Small intestine (tissue), 7 donors: Measurements from ENCODE around the gene SLC35G2. TPM values are rescaled to one million over a fixed set of nuclear protein-coding genes. Genes with fewer than 3 reads are reported as not detected.
"Not testable (repeated sequence)": the region's sequence is repeated elsewhere in the genome, so short reads cannot be mapped to it uniquely, and the experiment has no call there.

Experiments
- DNase-seq, 2 donors: peaks; one replicate each; pipeline versions ENCODE4 v3.0.0 to v3.0.0-alpha.2; 2013
- FAIRE-seq: peaks from 2 replicates; lab custom pipeline; 2012; peaks lifted over from hg19 to GRCh38; lab: Jason Lieb, UNC
- H3K27ac ChIP-seq, 3 donors: one replicate each; pipeline ENCODE4 v1.5.1; 2013; ENCODE audit warnings: low read length in 2 of 3, mild to moderate bottlenecking in 2 of 3, control low read depth in 1 of 3, inconsistent platforms in 1 of 3, low read depth in 1 of 3, moderate library complexity in 1 of 3
- H3K27me3 ChIP-seq, 3 donors: one replicate each; pipeline ENCODE4 v1.6.1; 2013; ENCODE audit warnings: low read length in 3 of 3, inconsistent platforms in 1 of 3; ENCODE audit not compliant: control insufficient read depth in 3 of 3, insufficient read depth in 3 of 3
- H3K36me3 ChIP-seq, 3 donors: one replicate each; pipeline ENCODE4 v1.6.1; 2013; ENCODE audit warnings: low read length in 3 of 3, inconsistent platforms in 1 of 3, low read depth in 1 of 3, mild to moderate bottlenecking in 1 of 3, moderate library complexity in 1 of 3; ENCODE audit not compliant: control insufficient read depth in 3 of 3, insufficient read depth in 2 of 3
- H3K4me1 ChIP-seq, 3 donors: one replicate each; pipeline ENCODE4 v1.6.1; 2013; ENCODE audit warnings: low read length in 2 of 3, inconsistent platforms in 1 of 3, low read depth in 1 of 3, mild to moderate bottlenecking in 1 of 3, moderate library complexity in 1 of 3; ENCODE audit not compliant: control insufficient read depth in 3 of 3, insufficient read depth in 2 of 3
- H3K4me3 ChIP-seq, 3 donors: one replicate each; pipeline ENCODE4 v1.5.1; 2013; ENCODE audit warnings: low read length in 3 of 3, control low read depth in 1 of 3, inconsistent platforms in 1 of 3, low read depth in 1 of 3, mild to moderate bottlenecking in 1 of 3, moderate library complexity in 1 of 3
- H3K9me3 ChIP-seq, 2 donors: one replicate each; pipeline ENCODE4 v1.6.1; 2013; ENCODE audit warnings: low read depth in 1 of 2, low read length in 1 of 2; ENCODE audit not compliant: control insufficient read depth in 2 of 2, insufficient read depth in 1 of 2
- WGBS, 3 donors: extraction: QIAGEN DNeasy Blood & Tissue Kit; methylation state at CpG; one replicate each; pipeline ENCODE4 v1.1.7; 2013; 5-methylcytosine and 5-hydroxymethylcytosine counted together
- polyA plus RNA-seq, 4 donors: library from polyadenylated mRNA; stranded (reverse) in 3 of 4; unstranded in 1 of 4; fragments of 200-250 nt in 3 of 4; fragments of 120-200 nt in 1 of 4; gene quantifications; one replicate each; pipeline versions ENCODE4 v1.2.1 to v1.2.3, GENCODE V29; 2013
- donor health status: healthy with polysubstance abuse.
- donor health status: control.
- donor health status: control.
- donor health status: Bipolar disorder and iron deficiency.
- donor health status: healthy.

Gene SLC35G2
- polyA plus RNA-seq, 4 donors = 1.6 to 5.1 TPM; not detected in 2

- Histone ChIP-seq H3K4me1 (peaks cover 0 to 5% (median 1%) of the 10 kb centered on the region in 3 donors), H3K27me3 (no peaks in the 10 kb centered on the region), H3K36me3 (no peaks in the 10 kb centered on the region), H3K27ac (peak overlapping the region in 1 of 3 donors; percentile 15), H3K9me3 (no peaks in the 10 kb centered on the region), H3K4me3 (no peak overlapping the region)
- DNase-seq (no peak), FAIRE-seq (no peak)
Measured at GRCh38 chr3:136858381-136858780, 39.5 kb downstream of the SLC35G2 start.

DNA sequence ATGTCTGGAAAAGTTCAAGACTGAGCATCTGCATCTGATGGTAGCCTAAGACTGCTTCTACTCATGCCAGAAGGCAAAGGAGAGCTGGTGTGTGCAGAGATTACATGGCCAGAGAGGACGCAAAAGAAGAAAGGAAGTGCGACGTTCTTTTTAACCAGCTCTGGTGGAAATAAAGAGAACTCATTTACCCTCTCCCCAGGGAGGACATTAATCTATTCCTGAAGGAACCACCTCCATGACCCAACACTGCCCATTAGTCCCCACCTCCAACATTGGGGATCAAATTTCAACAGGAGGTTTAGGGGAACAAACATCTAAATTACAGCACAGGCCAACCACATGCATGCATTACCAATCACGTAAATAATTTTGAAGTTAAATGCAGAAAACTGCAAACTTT lies 41.6 kb downstream of the SLC35G2 start:
- FAIRE-seq = no peak
- WGBS, 3 donors = 58 to 77% (median 66%) methylated on average over 4 of the region's 4 CpGs
- peak overlapping the region in 1 of 3 donors; percentile 96 for H3K4me3 ChIP-seq

DNA sequence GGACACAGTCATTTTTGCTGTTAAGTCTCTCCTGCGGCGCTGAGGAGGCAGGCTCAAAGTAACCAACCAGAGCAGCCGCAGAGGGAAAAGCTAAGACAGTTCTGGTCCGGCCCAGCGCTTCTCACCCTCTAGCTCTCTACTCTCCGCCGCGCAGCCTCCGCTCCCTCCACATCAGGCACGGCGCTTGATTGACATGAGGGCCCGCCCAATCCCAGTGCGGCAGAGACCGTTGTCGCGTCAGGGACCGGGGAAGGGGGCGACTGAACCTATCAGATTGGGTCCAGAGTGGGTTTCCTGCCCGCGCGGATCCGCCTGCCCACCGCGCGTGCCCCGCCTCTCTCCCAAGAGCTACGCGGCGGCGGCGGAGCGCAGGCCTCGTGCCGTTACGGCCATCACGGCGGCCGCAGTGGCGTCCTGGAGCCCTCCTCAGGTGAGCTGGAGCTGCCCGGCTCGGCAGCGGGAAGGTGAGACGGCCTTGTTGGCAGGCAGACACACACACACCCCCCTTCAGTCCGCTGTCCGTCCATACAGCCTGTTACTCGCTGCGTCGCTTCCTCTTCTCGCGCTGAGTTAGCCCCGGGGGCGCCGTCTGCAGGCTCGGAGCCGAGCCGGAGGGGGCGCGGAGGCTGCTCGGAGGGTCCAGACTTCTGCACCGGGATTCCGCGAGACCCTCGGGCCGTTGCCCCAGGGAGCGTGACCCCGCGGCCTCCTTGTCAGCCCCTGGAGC lies 43.1 kb downstream of the SLC35G2 start, which contains the start of gene NCK1:
TSS of gene NCK1 (plus strand) at position 319 of the 727 bp plus-strand sequence. CDS start 65,794 bp downstream, outside the sequence.
- no peak for FAIRE-seq
- Histone ChIP-seq H3K36me3 (peaks cover 0 to 2% (median 0%) of the 10 kb centered on the region in 3 donors), H3K4me1 (peaks cover 0 to 8% (median 5%) of the 10 kb centered on the region in 3 donors), H3K27ac (peak within 1 kb of the TSS; percentile 76 to 96 (median 93)), H3K4me3 (peak within 1 kb of the TSS; percentile 74 to 96 (median 81)), H3K27me3 (no peaks in the 10 kb centered on the region), H3K9me3 (no peaks in the 10 kb centered on the region)
- DNase-seq = peak; percentile 98 to 99
- WGBS, 3 donors = 0% methylated on average over 51 to 67 of the region's 67 CpGs

More for the DNA sequence above, 41.6 kb downstream of the SLC35G2 start:
- Histone ChIP-seq H3K36me3 (peaks cover 0 to 2% (median 0%) of the 10 kb centered on the region in 3 donors), H3K4me1 (peaks cover 0 to 8% (median 5%) of the 10 kb centered on the region in 3 donors), H3K27me3 (no peaks in the 10 kb centered on the region), H3K9me3 (no peaks in the 10 kb centered on the region), H3K27ac (no peak overlapping the region)
- no peak for DNase-seq

GRCh38 chr3:136862617-136863322 lies 43.8 kb downstream of the SLC35G2 start:
- Histone ChIP-seq H3K4me3 (peak overlapping the region; percentile 74 to 96 (median 81)), H3K27ac (peak overlapping the region; percentile 76 to 96 (median 93)), H3K27me3 (no peaks in the 10 kb centered on the region), H3K9me3 (no peaks in the 10 kb centered on the region), H3K4me1 (peaks cover 0 to 8% (median 5%) of the 10 kb centered on the region in 3 donors), H3K36me3 (peaks cover 0 to 3% (median 0%) of the 10 kb centered on the region in 3 donors)
- DNase-seq (peak; percentile 51 to 85), FAIRE-seq (no peak)
- WGBS, 3 donors = 0 to 1% (median 0%) methylated on average over 26 to 39 of the region's 39 CpGs

DNA sequence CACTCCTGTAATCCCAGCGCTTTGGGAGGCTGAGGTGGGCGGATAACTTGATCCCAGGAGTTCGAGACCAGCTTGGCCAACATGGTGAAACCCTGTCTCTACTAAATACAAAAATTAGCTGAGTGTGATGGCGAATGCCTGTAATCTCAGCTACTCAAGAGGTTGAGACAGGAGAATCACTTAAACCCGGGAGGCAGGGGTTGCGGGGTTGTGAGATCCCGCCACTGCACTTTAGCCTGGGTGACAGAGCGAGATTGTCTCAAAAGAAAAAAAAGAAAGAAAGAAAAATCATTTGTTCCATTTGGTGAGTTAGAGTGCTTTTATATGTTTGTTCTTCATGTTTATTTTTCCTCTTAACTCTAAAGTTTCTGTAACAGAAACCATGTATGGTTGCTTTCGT lies 50.4 kb downstream of the SLC35G2 start:
- 98% methylated on average over 9 of the region's 9 CpGs for WGBS, 3 donors
- H3K27me3 ChIP-seq = no peaks in the 10 kb centered on the region
- FAIRE-seq = no peak

DNA sequence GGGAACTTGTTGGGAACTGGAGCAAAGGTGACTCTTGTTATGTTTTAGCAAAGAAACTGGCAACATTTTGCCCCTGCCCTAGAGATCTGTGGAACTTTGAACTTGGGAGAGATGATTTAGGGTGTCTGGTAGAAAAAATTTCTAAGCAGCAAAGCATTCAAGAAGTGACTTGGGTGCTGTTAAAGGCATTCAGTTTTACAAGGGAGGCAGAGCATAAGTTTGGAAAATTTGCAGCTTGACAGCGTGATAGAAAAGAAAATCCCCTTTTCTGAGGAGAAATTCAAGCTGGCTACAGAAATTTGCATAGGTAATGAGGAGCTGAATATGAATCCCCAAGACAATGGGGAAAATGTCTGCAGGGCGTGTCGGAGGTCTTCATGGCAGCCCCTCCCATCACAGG lies 53.3 kb downstream of the SLC35G2 start:
- WGBS, 3 donors = 95 to 96% (median 96%) methylated on average over 3 of the region's 3 CpGs

More for the DNA sequence above, 50.4 kb downstream of the SLC35G2 start:
- Histone ChIP-seq H3K36me3 (peaks cover 0 to 34% (median 5%) of the 10 kb centered on the region in 3 donors), H3K4me3 (no peak overlapping the region), H3K9me3 (peaks cover 0 to 30% of the 10 kb centered on the region in 2 donors), H3K27ac (no peak overlapping the region), H3K4me1 (no peaks in the 10 kb centered on the region)
- no peak for DNase-seq

DNA sequence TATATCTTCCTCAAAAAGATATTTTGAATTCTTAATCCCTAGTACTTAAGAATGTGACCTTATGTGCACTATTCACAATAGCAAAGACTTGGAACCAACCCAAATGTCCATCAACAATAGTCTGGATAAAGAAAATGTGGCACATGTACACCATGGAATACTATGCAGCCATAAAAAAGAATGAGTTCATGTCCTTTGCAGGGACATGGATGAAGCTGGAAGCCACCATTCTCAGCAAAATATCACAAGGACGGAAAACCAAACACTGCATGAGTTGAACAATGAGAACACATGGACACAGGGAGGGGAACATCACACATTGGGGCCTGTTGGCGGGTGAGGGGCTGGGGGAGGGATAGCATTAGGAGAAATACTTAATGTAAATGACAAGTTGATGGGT lies 60.6 kb downstream of the SLC35G2 start:
- not testable (repeated sequence) for H3K4me3 ChIP-seq, H3K9me3 ChIP-seq, H3K36me3 ChIP-seq, H3K4me1 ChIP-seq, FAIRE-seq, H3K27me3 ChIP-seq, H3K27ac ChIP-seq, DNase-seq
- WGBS, 3 donors = 96 to 100% (median 97%) methylated on average over 2 of the region's 2 CpGs

More for the DNA sequence above, 53.3 kb downstream of the SLC35G2 start:
- H3K27ac ChIP-seq, H3K4me1 ChIP-seq, H3K4me3 ChIP-seq, DNase-seq, FAIRE-seq, H3K27me3 ChIP-seq: not testable (repeated sequence)
- Histone ChIP-seq H3K36me3 (peaks cover 0 to 33% (median 5%) of the 10 kb centered on the region in 3 donors), H3K9me3 (peaks cover 0 to 31% of the 10 kb centered on the region in 2 donors)

GRCh38 chr3:136882571-136882970 lies 63.6 kb downstream of the SLC35G2 start:
- H3K27me3 ChIP-seq = no peaks in the 10 kb centered on the region
- H3K4me3 ChIP-seq = no peak overlapping the region
- H3K27ac ChIP-seq = no peak overlapping the region
- FAIRE-seq (no peak), DNase-seq (peak in 1 of 2 donors; percentile 18)
- H3K9me3 ChIP-seq = peaks cover 0 to 8% of the 10 kb centered on the region in 2 donors
- 89 to 94% (median 90%) methylated on average over 1 of the region's 1 CpG for WGBS, 3 donors
- H3K36me3 ChIP-seq = peaks cover 0 to 1% (median 0%) of the 10 kb centered on the region in 3 donors
- peaks cover 0 to 4% (median 0%) of the 10 kb centered on the region in 3 donors for H3K4me1 ChIP-seq
